Cardiac muscle cell (in vitro differentiated cells and primary cell): ENCODE results near the gene PAK1IP1. TPM values are rescaled to one million over a fixed set of nuclear protein-coding genes. Genes with fewer than 3 reads are reported as not detected.

Experiments
- DNase-seq, 2 donors: peaks; one replicate each; pipeline versions ENCODE4 v3.0.0 to v3.0.0-alpha.2; 2010 to 2017; ENCODE audit warnings: low read depth in 1 of 2, low spot score in 1 of 2
- H3K27ac ChIP-seq: fragments of 200-600 bp; sonication (generic); 2 replicates; pipeline ENCODE4 v1.5.1; 2016
- H3K27me3 ChIP-seq: fragments of 200-600 bp; sonication (generic); 2 replicates; pipeline ENCODE4 v1.6.0; 2016; ENCODE audit warnings: control low read depth
- H3K36me3 ChIP-seq: fragments of 200-600 bp; sonication (generic); 2 replicates; pipeline ENCODE4 v1.5.1; 2016; ENCODE audit warnings: control low read depth
- H3K4me1 ChIP-seq: fragments of 200-600 bp; sonication (generic); 2 replicates; pipeline ENCODE4 v1.8.1; 2017; ENCODE audit warnings: low read depth, mild to moderate bottlenecking, mixed run types
- H3K4me3 ChIP-seq: fragments of 200-600 bp; sonication (generic); 2 replicates; pipeline ENCODE4 v1.5.1; 2016; ENCODE audit warnings: mild to moderate bottlenecking
- H3K9me3 ChIP-seq: fragments of 200-600 bp; sonication (generic); 2 replicates; pipeline ENCODE4 v1.5.1; 2017; ENCODE audit warnings: low read depth, mild to moderate bottlenecking, control low read depth
- CTCF ChIP-seq: IDR thresholded peaks from 2 replicates; pipeline ENCODE4 v1.5.1; 2012; ENCODE audit warnings: low read depth, mild to moderate bottlenecking, low read length
- polyA plus RNA-seq: library from polyadenylated mRNA; unstranded; fragments of >200 nt; fragmentation: Nextera tagmentation; extraction: Ambion mirVana; gene quantifications from 2 replicates; pipeline ENCODE4 v1.2.1, GENCODE V29; 2016
- total RNA-seq: library from RNA; depleted of rRNA; stranded (reverse); fragments of >200 nt; gene quantifications from 2 replicates; pipeline ENCODE4 v1.2.3, GENCODE V29; 2016

PAK1IP1 gene
- total and polyA plus RNA-seq, 2 experiments from 2014 or later, result 10.4 to 14.6 TPM

- Histone ChIP-seq H3K36me3 (peaks cover 4% of the 10 kb centered on the region), H3K9me3 (no peaks in the 10 kb centered on the region), H3K4me3 (peak overlapping the region; percentile 6), H3K4me1 (peaks cover 23% of the 10 kb centered on the region), H3K27me3 (no peaks in the 10 kb centered on the region), H3K27ac (peak overlapping the region; percentile 84)
- TF ChIP-seq CTCF, result no peak
- DNase-seq, result no peak
These were observed 27.2 kb downstream of the PAK1IP1 start for GRCh38 chr6:10721850-10722569.

GRCh38 chr6:10722570-10722819 is 27.7 kb downstream of the PAK1IP1 start:
- H3K4me1 ChIP-seq, result peaks cover 23% of the 10 kb centered on the region
- H3K4me3 ChIP-seq, result peak overlapping the region; percentile 6
- no peak for TF ChIP-seq CTCF
- H3K27ac ChIP-seq, result peak overlapping the region; percentile 84
- H3K9me3 ChIP-seq, result no peaks in the 10 kb centered on the region
- H3K27me3 ChIP-seq, result no peaks in the 10 kb centered on the region
- H3K36me3 ChIP-seq, result peaks cover 4% of the 10 kb centered on the region
- no peak for DNase-seq

- peak within 1 kb of the TSS; percentile 88 for H3K27ac ChIP-seq
- H3K4me3 ChIP-seq, result peak within 1 kb of the TSS; percentile 51
- H3K9me3 ChIP-seq, result no peaks in the 10 kb centered on the region
- peaks cover 7% of the 10 kb centered on the region for H3K36me3 ChIP-seq
- H3K4me1 ChIP-seq, result peaks cover 23% of the 10 kb centered on the region
- DNase-seq, result peak; percentile 100
- H3K27me3 ChIP-seq, result no peaks in the 10 kb centered on the region
- TF ChIP-seq CTCF, result no peak
These were observed 28.2 kb downstream of the PAK1IP1 start, which contains the start of gene TMEM14C for GRCh38 chr6:10722820-10723566. Gene TMEM14C, plus strand, starts transcription at chr6:10723070. Its CDS starts 1,544 bp downstream, at chr6:10724614.

- Histone ChIP-seq H3K4me3 (peak overlapping the region; percentile 51), H3K27me3 (no peaks in the 10 kb centered on the region), H3K4me1 (peaks cover 23% of the 10 kb centered on the region), H3K36me3 (peaks cover 7% of the 10 kb centered on the region), H3K9me3 (no peaks in the 10 kb centered on the region), H3K27ac (peak overlapping the region; percentile 88)
- no peak for TF ChIP-seq CTCF
- no peak for DNase-seq
These were observed 28.8 kb downstream of the PAK1IP1 start for GRCh38 chr6:10723567-10723881.

- H3K4me1 ChIP-seq, result peaks cover 26% of the 10 kb centered on the region
- no peak for TF ChIP-seq CTCF
- peak in 1 of 2 donors; percentile 35 for DNase-seq
- H3K9me3 ChIP-seq, result no peaks in the 10 kb centered on the region
- peak overlapping the region; percentile 51 for H3K4me3 ChIP-seq
- peaks cover 7% of the 10 kb centered on the region for H3K36me3 ChIP-seq
- peak overlapping the region; percentile 88 for H3K27ac ChIP-seq
- no peaks in the 10 kb centered on the region for H3K27me3 ChIP-seq
These were observed 30.3 kb downstream of the PAK1IP1 start for GRCh38 chr6:10725044-10725443.
